ENCODE results near the gene ST7. TPM values are rescaled to one million over a fixed set of nuclear protein-coding genes. Genes with fewer than 3 reads are reported as not detected.

ST7 gene
- total RNA-seq, 2 experiments from 2014 or later, result 5.2 to 5.9 TPM

DNA sequence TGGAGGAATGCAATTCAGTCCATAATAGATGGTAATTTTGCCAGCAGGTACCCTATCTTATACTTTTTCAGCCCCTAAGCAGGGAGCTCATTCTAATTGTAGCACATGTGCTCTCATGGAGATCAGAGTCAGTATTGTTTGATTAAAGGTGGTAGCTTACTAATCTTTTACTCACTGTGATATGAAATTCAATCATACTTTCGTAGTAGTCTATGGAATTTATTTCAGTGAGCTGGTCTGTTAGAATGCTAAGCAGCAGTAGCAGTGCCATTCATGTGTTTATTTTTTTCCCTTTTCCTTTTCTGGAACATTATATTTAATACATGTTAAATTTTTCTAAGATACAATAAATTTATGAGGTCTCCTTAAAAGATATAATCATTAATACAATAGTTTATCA, 109.0 kb downstream of the ST7 start:
- DNase-seq, result no peak
- CTCF ChIA-PET, result no interaction called here
- H3K27me3 Mint-ChIP-seq (ENCODE audit: low read depth), result no peaks in the 10 kb centered on the region
- ATAC-seq, result no peak
- H3K4me3 Mint-ChIP-seq, result no peak overlapping the region
- no peak overlapping the region for H3K27ac Mint-ChIP-seq
- H3K9me3 Mint-ChIP-seq (ENCODE audit: insufficient read depth), result no peaks in the 10 kb centered on the region
- H3K36me3 Mint-ChIP-seq (ENCODE audit: low read depth), result no peaks in the 10 kb centered on the region
- POLR2A ChIA-PET, result no interaction called here
- H3K4me1 Mint-ChIP-seq (ENCODE audit: low read depth), result peaks cover 5% of the 10 kb centered on the region

DNA sequence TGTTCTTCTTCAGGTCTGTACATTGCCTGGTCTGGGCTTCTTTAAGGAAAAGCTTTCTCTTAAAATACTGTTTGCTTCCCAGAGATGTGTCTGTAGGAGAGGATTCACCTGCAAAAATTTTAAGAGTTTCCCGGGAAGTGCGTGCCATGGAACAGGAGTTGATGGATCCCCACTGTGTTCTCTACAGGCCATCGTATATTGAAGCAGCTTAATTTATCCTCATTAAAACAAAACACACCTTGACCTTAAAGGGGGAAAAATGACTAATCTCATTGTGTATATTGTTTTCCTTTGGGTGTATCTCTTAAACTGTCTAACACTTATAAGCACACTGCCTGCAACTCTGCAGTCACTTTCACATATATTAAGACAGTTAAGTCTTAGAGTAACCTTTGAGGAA, 111.4 kb downstream of the ST7 start:
- DNase-seq (no peak), ATAC-seq (no peak)
- Mint-ChIP-seq H3K36me3 (ENCODE audit: low read depth) (no peaks in the 10 kb centered on the region), H3K4me1 (ENCODE audit: low read depth) (peaks cover 18% of the 10 kb centered on the region), H3K4me3 (no peak overlapping the region), H3K27me3 (ENCODE audit: low read depth) (no peaks in the 10 kb centered on the region), H3K9me3 (ENCODE audit: insufficient read depth) (no peaks in the 10 kb centered on the region), H3K27ac (no peak overlapping the region)
- CTCF ChIA-PET, result no interaction called here
- POLR2A ChIA-PET, result no interaction called here

- Mint-ChIP-seq H3K36me3 (ENCODE audit: low read depth) (no peaks in the 10 kb centered on the region), H3K4me3 (no peak overlapping the region), H3K9me3 (ENCODE audit: insufficient read depth) (no peaks in the 10 kb centered on the region), H3K4me1 (ENCODE audit: low read depth) (peaks cover 18% of the 10 kb centered on the region), H3K27me3 (ENCODE audit: low read depth) (no peaks in the 10 kb centered on the region), H3K27ac (no peak overlapping the region)
- ChIA-PET POLR2A (no interaction called here), CTCF (no interaction called here)
- DNase-seq (no peak), ATAC-seq (no peak)
Measured at GRCh38 chr7:117065571-117066150, 112.4 kb downstream of the ST7 start.

DNA sequence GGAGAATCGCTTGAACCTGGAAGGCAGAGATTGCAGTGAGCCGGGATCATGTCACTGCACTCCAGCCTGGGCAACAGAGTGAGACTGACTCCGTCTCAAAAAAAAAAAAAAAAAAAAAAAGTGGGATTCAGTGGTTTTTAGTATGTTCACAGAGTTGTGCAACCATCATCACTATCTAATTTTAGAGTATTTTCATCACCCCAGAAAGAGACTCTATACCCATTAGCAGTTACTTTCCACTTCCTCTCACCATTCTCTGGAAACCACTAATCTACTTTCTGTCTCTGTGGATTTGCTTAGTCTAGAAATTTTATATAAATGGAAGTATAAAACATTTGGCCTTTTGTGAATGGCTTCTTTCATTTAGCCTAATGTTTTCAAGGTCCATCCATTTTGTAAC, 113.4 kb downstream of the ST7 start:
- Mint-ChIP-seq H3K27me3 (ENCODE audit: low read depth) (no peaks in the 10 kb centered on the region), H3K4me3 (no peak overlapping the region), H3K4me1 (ENCODE audit: low read depth) (peaks cover 18% of the 10 kb centered on the region), H3K36me3 (ENCODE audit: low read depth) (no peaks in the 10 kb centered on the region), H3K9me3 (ENCODE audit: insufficient read depth) (no peaks in the 10 kb centered on the region), H3K27ac (no peak overlapping the region)
- ChIA-PET POLR2A (no interaction called here), CTCF (interaction anchor here (0.9 kb wide), 1 partner anchor 82 kb away, joined by 3 read pairs; no protein-coding TSS in a partner anchor)
- DNase-seq, result no peak
- peak; percentile 23 for ATAC-seq

GRCh38 chr7:117067340-117067739, 114.0 kb downstream of the ST7 start:
- H3K4me3 Mint-ChIP-seq, result no peak overlapping the region
- no peaks in the 10 kb centered on the region for H3K9me3 Mint-ChIP-seq (ENCODE audit: insufficient read depth)
- no peak for DNase-seq
- H3K36me3 Mint-ChIP-seq (ENCODE audit: low read depth), result no peaks in the 10 kb centered on the region
- ATAC-seq, result no peak
- H3K4me1 Mint-ChIP-seq (ENCODE audit: low read depth), result peaks cover 18% of the 10 kb centered on the region
- POLR2A ChIA-PET, result no interaction called here
- H3K27ac Mint-ChIP-seq, result no peak overlapping the region
- CTCF ChIA-PET, result no interaction called here
- H3K27me3 Mint-ChIP-seq (ENCODE audit: low read depth), result no peaks in the 10 kb centered on the region

DNA sequence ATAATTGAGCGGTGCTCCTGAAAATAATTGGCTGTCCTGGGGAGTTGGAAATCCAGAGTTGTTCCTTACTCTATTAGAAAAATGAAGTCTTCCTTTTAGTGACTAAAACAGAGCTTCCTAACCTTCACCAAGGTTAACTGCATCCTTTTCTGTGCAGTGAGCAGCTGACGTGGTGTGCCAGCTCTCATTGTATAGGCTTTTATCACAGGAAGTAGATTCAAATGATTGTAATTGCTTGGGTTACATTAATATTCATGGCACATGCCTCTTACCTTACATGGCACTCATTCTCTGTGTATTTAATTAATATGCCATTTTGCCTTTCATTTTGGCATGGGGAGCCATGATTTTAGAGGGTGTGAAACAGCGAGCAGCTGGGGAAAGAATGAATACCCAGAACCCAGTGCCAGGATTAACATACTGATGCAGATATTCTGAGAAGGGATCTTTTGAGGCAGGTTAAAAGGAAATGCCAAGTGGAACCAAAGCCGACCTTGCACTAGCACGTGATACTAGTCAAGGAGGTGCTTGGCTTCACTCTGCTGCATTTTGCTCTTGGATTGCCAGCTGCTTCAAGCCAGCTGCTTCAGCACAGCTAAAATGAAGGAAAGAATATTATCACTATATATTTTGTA, 115.3 kb downstream of the ST7 start:
- ChIA-PET CTCF (interaction anchor here (1.0 kb wide), 1 partner anchor 81 kb away, joined by 3 read pairs; no protein-coding TSS in a partner anchor), POLR2A (interaction anchor here (0.6 kb wide), 1 partner anchor 50 kb away, joined by 4 read pairs; no protein-coding TSS in a partner anchor)
- H3K4me1 Mint-ChIP-seq (ENCODE audit: low read depth), result peaks cover 24% of the 10 kb centered on the region
- no peaks in the 10 kb centered on the region for H3K27me3 Mint-ChIP-seq (ENCODE audit: low read depth)
- DNase-seq (no peak), ATAC-seq (no peak)
- no peaks in the 10 kb centered on the region for H3K9me3 Mint-ChIP-seq (ENCODE audit: insufficient read depth)
- H3K4me3 Mint-ChIP-seq, result no peak overlapping the region
- H3K36me3 Mint-ChIP-seq (ENCODE audit: low read depth), result no peaks in the 10 kb centered on the region
- no peak overlapping the region for H3K27ac Mint-ChIP-seq

DNA sequence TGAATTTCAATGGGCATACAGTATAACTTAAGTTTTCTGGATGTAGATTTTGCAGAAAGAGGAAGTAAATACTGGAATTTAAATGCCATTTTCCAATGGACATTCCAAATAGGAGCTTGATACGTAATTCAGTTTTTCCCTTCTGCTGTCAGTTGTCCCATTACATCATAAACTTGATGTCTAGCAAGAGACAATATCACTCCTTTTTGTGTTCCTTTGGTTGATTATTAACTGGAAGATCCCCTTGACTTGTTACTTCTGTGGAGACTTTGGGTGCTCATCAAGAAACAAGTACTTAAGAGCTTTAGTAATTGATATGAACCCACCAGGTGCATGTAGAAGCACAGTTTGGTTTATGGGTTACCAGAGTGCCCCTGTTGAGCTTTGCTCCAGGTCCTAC, 116.1 kb downstream of the ST7 start:
- ChIA-PET POLR2A (no interaction called here), CTCF (interaction anchor here (0.8 to 1.0 kb wide), 2 partner anchors 18 to 81 kb away, joined by 3 read pairs; no protein-coding TSS in a partner anchor)
- no peak overlapping the region for H3K4me3 Mint-ChIP-seq

GRCh38 chr7:117071551-117071950, 118.2 kb downstream of the ST7 start:
- CTCF ChIA-PET, result no interaction called here
- POLR2A ChIA-PET, result no interaction called here
- H3K27me3 Mint-ChIP-seq (ENCODE audit: low read depth), result no peaks in the 10 kb centered on the region
- DNase-seq, result no peak
- no peak overlapping the region for H3K27ac Mint-ChIP-seq
- H3K9me3 Mint-ChIP-seq (ENCODE audit: insufficient read depth), result no peaks in the 10 kb centered on the region
- no peak for ATAC-seq
- H3K4me3 Mint-ChIP-seq, result no peak overlapping the region
- peaks cover 24% of the 10 kb centered on the region for H3K4me1 Mint-ChIP-seq (ENCODE audit: low read depth)
- H3K36me3 Mint-ChIP-seq (ENCODE audit: low read depth), result peaks cover 3% of the 10 kb centered on the region

More for the DNA sequence above, 116.1 kb downstream of the ST7 start:
- ATAC-seq (no peak), DNase-seq (no peak)
- no peaks in the 10 kb centered on the region for H3K27me3 Mint-ChIP-seq (ENCODE audit: low read depth)
- no peak overlapping the region for H3K27ac Mint-ChIP-seq
- H3K36me3 Mint-ChIP-seq (ENCODE audit: low read depth), result no peaks in the 10 kb centered on the region
- peaks cover 24% of the 10 kb centered on the region for H3K4me1 Mint-ChIP-seq (ENCODE audit: low read depth)
- no peaks in the 10 kb centered on the region for H3K9me3 Mint-ChIP-seq (ENCODE audit: insufficient read depth)

GRCh38 chr7:117072620-117073118, 119.4 kb downstream of the ST7 start:
- no peaks in the 10 kb centered on the region for H3K9me3 Mint-ChIP-seq (ENCODE audit: insufficient read depth)
- no peak overlapping the region for H3K27ac Mint-ChIP-seq
- H3K27me3 Mint-ChIP-seq (ENCODE audit: low read depth), result no peaks in the 10 kb centered on the region
- no peak overlapping the region for H3K4me3 Mint-ChIP-seq
- ChIA-PET POLR2A (no interaction called here), CTCF (no interaction called here)
- H3K4me1 Mint-ChIP-seq (ENCODE audit: low read depth), result peaks cover 15% of the 10 kb centered on the region
- DNase-seq (no peak), ATAC-seq (no peak)
- H3K36me3 Mint-ChIP-seq (ENCODE audit: low read depth), result peaks cover 3% of the 10 kb centered on the region

DNA sequence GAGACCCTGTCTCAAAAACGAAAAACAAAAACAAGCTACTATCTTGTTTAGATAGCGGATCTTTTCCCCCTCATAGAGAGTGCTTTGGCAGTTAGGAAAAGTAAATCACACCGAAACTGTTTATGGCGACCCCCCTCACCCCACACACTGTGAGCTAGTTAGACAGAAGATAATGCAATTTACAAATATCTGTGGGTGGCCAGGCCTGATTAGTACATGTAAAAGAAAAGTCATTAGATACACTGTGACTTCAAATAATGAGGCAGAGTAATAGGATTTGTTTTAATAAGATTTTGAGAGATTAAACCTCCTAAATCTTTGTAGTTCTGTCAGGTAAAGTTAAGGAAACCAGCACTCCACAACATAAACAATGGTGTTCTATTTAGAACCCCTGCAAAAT, 121.1 kb downstream of the ST7 start:
- Mint-ChIP-seq H3K36me3 (ENCODE audit: low read depth) (peaks cover 3% of the 10 kb centered on the region), H3K27me3 (ENCODE audit: low read depth) (peaks cover 2% of the 10 kb centered on the region), H3K27ac (no peak overlapping the region), H3K4me3 (no peak overlapping the region), H3K4me1 (ENCODE audit: low read depth) (peaks cover 5% of the 10 kb centered on the region), H3K9me3 (ENCODE audit: insufficient read depth) (no peaks in the 10 kb centered on the region)
- ATAC-seq (no peak), DNase-seq (no peak)
- CTCF ChIA-PET, result no interaction called here
- POLR2A ChIA-PET, result no interaction called here

GRCh38 chr7:117075934-117076333, 122.6 kb downstream of the ST7 start:
- CTCF ChIA-PET, result no interaction called here
- Mint-ChIP-seq H3K4me1 (ENCODE audit: low read depth) (peaks cover 5% of the 10 kb centered on the region), H3K4me3 (no peak overlapping the region), H3K9me3 (ENCODE audit: insufficient read depth) (no peaks in the 10 kb centered on the region), H3K36me3 (ENCODE audit: low read depth) (peaks cover 3% of the 10 kb centered on the region), H3K27me3 (ENCODE audit: low read depth) (peaks cover 2% of the 10 kb centered on the region), H3K27ac (no peak overlapping the region)
- no peak for DNase-seq
- POLR2A ChIA-PET, result no interaction called here
- no peak for ATAC-seq

GRCh38 chr7:117076426-117076943, 123.2 kb downstream of the ST7 start:
- ATAC-seq, result no peak
- CTCF ChIA-PET, result no interaction called here
- H3K27ac Mint-ChIP-seq, result no peak overlapping the region

More at GRCh38 chr7:117076426-117076943, 123.2 kb downstream of the ST7 start:
- Mint-ChIP-seq H3K36me3 (ENCODE audit: low read depth) (peaks cover 3% of the 10 kb centered on the region), H3K9me3 (ENCODE audit: insufficient read depth) (no peaks in the 10 kb centered on the region), H3K4me3 (no peak overlapping the region), H3K4me1 (ENCODE audit: low read depth) (peaks cover 5% of the 10 kb centered on the region), H3K27me3 (ENCODE audit: low read depth) (peaks cover 2% of the 10 kb centered on the region)
- DNase-seq, result no peak
- POLR2A ChIA-PET, result no interaction called here
